MM.1S (cell line): Measurements from ENCODE around the gene GMCL2.

ENCODE experiments used
- DNase-seq: peaks from one replicate; pipeline ENCODE4 v3.0.0-alpha.2; 2015
- H2AFZ ChIP-seq: fragments of 300-600 bp; sonication (generic); 2 replicates; pipeline ENCODE4 v1.6.0; 2016; ENCODE audit warnings: antibody characterized with exemption, low read length
- H3F3A ChIP-seq: fragments of 300-600 bp; sonication (generic); 2 replicates; pipeline ENCODE4 v1.6.1; 2016; ENCODE audit warnings: mild to moderate bottlenecking, antibody characterized with exemption, low read length, moderate library complexity, mixed read lengths; ENCODE audit not compliant: insufficient read depth
- H3K27ac ChIP-seq: fragments of 300-600 bp; sonication (generic); 2 replicates; pipeline ENCODE4 v1.5.1; 2016; ENCODE audit warnings: mild to moderate bottlenecking, low read length
- H3K27me3 ChIP-seq: fragments of 300-600 bp; sonication (generic); replicated peaks from 2 replicates; pipeline ENCODE4 v1.6.0; 2016; ENCODE audit warnings: low read length; ENCODE audit not compliant: insufficient read depth
- H3K36me3 ChIP-seq: fragments of 300-600 bp; sonication (generic); replicated peaks from 2 replicates; pipeline ENCODE4 v1.6.1; 2016; ENCODE audit warnings: mild to moderate bottlenecking, low read length, mixed read lengths; ENCODE audit not compliant: insufficient read depth
- H3K4me1 ChIP-seq: fragments of 300-600 bp; sonication (generic); 2 replicates; pipeline ENCODE4 v1.6.1; 2016; ENCODE audit warnings: low read length, mixed read lengths
- H3K4me2 ChIP-seq: fragments of 300-600 bp; sonication (generic); 2 replicates; pipeline ENCODE4 v1.6.0; 2016; ENCODE audit warnings: low read depth, low read length
- H3K4me3 ChIP-seq: fragments of 300-600 bp; sonication (generic); 2 replicates; pipeline ENCODE4 v1.5.1; 2016; ENCODE audit warnings: low read length, mixed read lengths
- H3K79me2 ChIP-seq: fragments of 300-600 bp; sonication (generic); 2 replicates; pipeline ENCODE4 v1.6.1; 2016; ENCODE audit warnings: mixed run types, low read length, mixed read lengths
- H3K9ac ChIP-seq: fragments of 300-600 bp; sonication (generic); 2 replicates; pipeline ENCODE4 v1.6.1; 2016; ENCODE audit warnings: low read length, mixed read lengths
- H3K9me2 ChIP-seq: fragments of 300-600 bp; sonication (generic); replicated peaks from 2 replicates; pipeline ENCODE4 v1.6.1; 2016; ENCODE audit warnings: mild to moderate bottlenecking, low read length, mixed read lengths; ENCODE audit not compliant: insufficient read depth
- H3K9me3 ChIP-seq: fragments of 300-600 bp; sonication (generic); replicated peaks from 2 replicates; pipeline ENCODE4 v1.6.1; 2016; ENCODE audit warnings: mild to moderate bottlenecking, low read length, mixed read lengths; ENCODE audit not compliant: insufficient read depth
- H4K20me1 ChIP-seq: fragments of 300-600 bp; sonication (generic); 2 replicates; pipeline ENCODE4 v1.6.1; 2016; ENCODE audit warnings: mild to moderate bottlenecking, low read length, moderate library complexity, mixed read lengths; ENCODE audit not compliant: insufficient read depth
- EZH2 ChIP-seq: fragments of 300-600 bp; sonication (generic); optimal IDR thresholded peaks from 2 replicates; pipeline ENCODE3; 2017; ENCODE audit warnings: low read depth, mild to moderate bottlenecking, antibody characterized with exemption, low read length, mixed read lengths
- EZH2phosphoT487 ChIP-seq: fragments of 300-600 bp; sonication (generic); IDR thresholded peaks from 2 replicates; pipeline ENCODE4 v1.6.1; 2018; ENCODE audit warnings: antibody characterized with exemption, low read length
- TF ChIP-seq, protein P1 (sequence below): fragments of 300-600 bp; sonication (generic); IDR thresholded peaks from 2 replicates; pipeline ENCODE4 v1.5.1; 2016; ENCODE audit warnings: antibody characterized with exemption, low read length, mixed read lengths

The GMCL2 gene

GRCh38 chr5:178180141-178180863 lies 6.9 kb downstream of the GMCL2 start:
- TF ChIP-seq, protein P1, sequence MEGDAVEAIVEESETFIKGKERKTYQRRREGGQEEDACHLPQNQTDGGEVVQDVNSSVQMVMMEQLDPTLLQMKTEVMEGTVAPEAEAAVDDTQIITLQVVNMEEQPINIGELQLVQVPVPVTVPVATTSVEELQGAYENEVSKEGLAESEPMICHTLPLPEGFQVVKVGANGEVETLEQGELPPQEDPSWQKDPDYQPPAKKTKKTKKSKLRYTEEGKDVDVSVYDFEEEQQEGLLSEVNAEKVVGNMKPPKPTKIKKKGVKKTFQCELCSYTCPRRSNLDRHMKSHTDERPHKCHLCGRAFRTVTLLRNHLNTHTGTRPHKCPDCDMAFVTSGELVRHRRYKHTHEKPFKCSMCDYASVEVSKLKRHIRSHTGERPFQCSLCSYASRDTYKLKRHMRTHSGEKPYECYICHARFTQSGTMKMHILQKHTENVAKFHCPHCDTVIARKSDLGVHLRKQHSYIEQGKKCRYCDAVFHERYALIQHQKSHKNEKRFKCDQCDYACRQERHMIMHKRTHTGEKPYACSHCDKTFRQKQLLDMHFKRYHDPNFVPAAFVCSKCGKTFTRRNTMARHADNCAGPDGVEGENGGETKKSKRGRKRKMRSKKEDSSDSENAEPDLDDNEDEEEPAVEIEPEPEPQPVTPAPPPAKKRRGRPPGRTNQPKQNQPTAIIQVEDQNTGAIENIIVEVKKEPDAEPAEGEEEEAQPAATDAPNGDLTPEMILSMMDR, result no peak
- TF ChIP-seq EZH2phosphoT487 (no peak), EZH2 (no peak)
- no peak overlapping the region for H3K4me2 ChIP-seq
- no peaks in the 10 kb centered on the region for H3K27me3 ChIP-seq
- no peaks in the 10 kb centered on the region for H3K36me3 ChIP-seq
- H3F3A ChIP-seq, result no peaks in the 10 kb centered on the region
- H3K79me2 ChIP-seq, result no peaks in the 10 kb centered on the region
- H3K4me1 ChIP-seq, result no peaks in the 10 kb centered on the region
- H3K9me3 ChIP-seq, result no peaks in the 10 kb centered on the region
- DNase-seq, result peak; percentile 29
- H3K27ac ChIP-seq, result no peak overlapping the region
- no peaks in the 10 kb centered on the region for H4K20me1 ChIP-seq
- H2AFZ ChIP-seq, result 0 out of 2 replicates have a peak overlapping the region, but pooled peaks have one; percentile 2
- no peak overlapping the region for H3K4me3 ChIP-seq
- H3K9me2 ChIP-seq, result no peaks in the 10 kb centered on the region
- H3K9ac ChIP-seq, result no peak overlapping the region

GRCh38 chr5:178177569-178177968 lies 9.6 kb downstream of the GMCL2 start:
- no peak for DNase-seq
- no peaks in the 10 kb centered on the region for H4K20me1 ChIP-seq
- no peaks in the 10 kb centered on the region for H3F3A ChIP-seq
- no peak overlapping the region for H3K9ac ChIP-seq
- H3K27me3 ChIP-seq, result no peaks in the 10 kb centered on the region
- TF ChIP-seq EZH2, result no peak
- TF ChIP-seq EZH2phosphoT487, result no peak
- TF ChIP-seq, protein P1, result no peak
- no peak overlapping the region for H3K4me2 ChIP-seq
- no peaks in the 10 kb centered on the region for H3K9me3 ChIP-seq
- H3K27ac ChIP-seq, result no peak overlapping the region
- H3K36me3 ChIP-seq, result no peaks in the 10 kb centered on the region
- no peak overlapping the region for H2AFZ ChIP-seq
- H3K4me3 ChIP-seq, result no peak overlapping the region
- H3K4me1 ChIP-seq, result no peaks in the 10 kb centered on the region
- H3K9me2 ChIP-seq, result no peaks in the 10 kb centered on the region
- H3K79me2 ChIP-seq, result no peaks in the 10 kb centered on the region

GRCh38 chr5:178176791-178177190 lies 10.4 kb downstream of the GMCL2 start:
- no peaks in the 10 kb centered on the region for H3F3A ChIP-seq
- H3K4me1 ChIP-seq, result no peaks in the 10 kb centered on the region
- TF ChIP-seq EZH2phosphoT487 (no peak), EZH2 (no peak)
- TF ChIP-seq, protein P1, result no peak
- H3K79me2 ChIP-seq, result no peaks in the 10 kb centered on the region
- H2AFZ ChIP-seq, result no peak overlapping the region
- no peak overlapping the region for H3K27ac ChIP-seq
- H3K27me3 ChIP-seq, result no peaks in the 10 kb centered on the region
- DNase-seq, result no peak
- H3K4me3 ChIP-seq, result no peak overlapping the region
- no peaks in the 10 kb centered on the region for H3K9me2 ChIP-seq
- H3K4me2 ChIP-seq, result no peak overlapping the region
- H4K20me1 ChIP-seq, result no peaks in the 10 kb centered on the region
- H3K36me3 ChIP-seq, result no peaks in the 10 kb centered on the region
- no peaks in the 10 kb centered on the region for H3K9me3 ChIP-seq
- no peak overlapping the region for H3K9ac ChIP-seq
